Pancreas (tissue), 10 donors: ENCODE data around the gene TBCE. TPM values are rescaled to one million over a fixed set of nuclear protein-coding genes. Genes with fewer than 3 reads are reported as not detected.
A peak's percentile ranks its signal among the peaks of the same experiment; 100 is the strongest.
"Not testable (repeated sequence)": the region's sequence is repeated elsewhere in the genome, so short reads cannot be mapped to it uniquely, and the experiment has no call there.

ENCODE experiments used
- ATAC-seq, 4 donors: fragments of 200-7000 bp; cut with Tn5 transposase; one replicate each; pipeline versions ENCODE4 v1.8.0 to v1.9.1; 2020; ENCODE audit warnings: mild to moderate bottlenecking in 4 of 4, moderate library complexity in 4 of 4
- DNase-seq, 6 donors: peaks; one replicate each; pipeline ENCODE4 v3.0.0-alpha.2; 2020
- FAIRE-seq: peaks from 2 replicates; lab custom pipeline; 2012; peaks lifted over from hg19 to GRCh38; lab: Jason Lieb, UNC
- H3K27ac ChIP-seq, 4 donors: fragments of 200-600 bp; sonication (generic); 1 replicate in 3 of 4; 2 replicates in 1 of 4; pipeline versions ENCODE4 v1.5.0 to v1.8.0; 2020
- H3K27me3 ChIP-seq, 4 donors: fragments of 200-600 bp; one replicate each; pipeline ENCODE4 v1.8.0; 2021
- H3K36me3 ChIP-seq, 3 donors: fragments of 200-600 bp; sonication (generic) in 1 of 3; one replicate each; pipeline versions ENCODE4 v1.5.0 to v1.8.0; 2020 to 2021
- H3K4me1 ChIP-seq, 3 donors: fragments of 200-600 bp; one replicate each; pipeline ENCODE4 v1.8.0; 2021
- H3K4me3 ChIP-seq, 4 donors: fragments of 200-600 bp; sonication (generic) in 2 of 4; one replicate each; pipeline versions ENCODE4 v1.5.0 to v1.8.0; 2020 to 2021
- H3K9me3 ChIP-seq, 4 donors: fragments of 200-600 bp; one replicate each; pipeline ENCODE4 v1.8.0; 2021
- CTCF ChIP-seq, 4 donors: fragments of 200-600 bp; sonication (generic) in 3 of 4; IDR thresholded peaks; one replicate each; pipeline versions ENCODE4 v1.5.0 to v1.8.0; 2021; ENCODE audit warnings: antibody characterized with exemption in 4 of 4
- WGBS, 2 donors: extraction: QIAGEN DNeasy Blood & Tissue Kit; methylation state at CpG; one replicate each; pipeline ENCODE4 v1.1.7; 2013; 5-methylcytosine and 5-hydroxymethylcytosine counted together
- intact Hi-C, 3 donors: fragments of 100-400 bp; cut with DNase I; formaldehyde crosslinking; loops; one replicate each; pipeline versions ENCODE4 v1.11.1 to v1.14.2; 2022
- polyA plus RNA-seq, 2 donors: library from polyadenylated mRNA; stranded (reverse); fragments of 200-250 nt; gene quantifications; one replicate each; pipeline ENCODE4 v1.2.3, GENCODE V29; 2013
- total RNA-seq, 6 donors: library from RNA; stranded (reverse); fragmentation: NEBNext Ultra II Directional in 4 of 6; extraction: Animal tissue kit (Norgen Biotek cat#: 25700) in 4 of 6; gene quantifications; one replicate each; pipeline versions ENCODE4 v1.2.1 to v1.2.4, GENCODE V29; 2021 to 2023
- donor health status: healthy with polysubstance abuse.
- donor health status: DM: no; HTN: no; CAD: no; lungs with moderate emphysema.
- donor health status: DM: no; HTN: no; CAD: no.
- donor health status: control.
- donor health status: control.
- donor health status: Bipolar disorder and iron deficiency.
- donor health status: DM: yes; HTN: yes; CAD: no.
- donor health status: DM: no; HTN: no; CAD: no.
- donor health status: DM: no; HTN: no; CAD: no.
- donor health status: DM: yes; HTN: yes; CAD: no.

Gene TBCE
- total and polyA plus RNA-seq, 8 donors = 6.9 to 18.8 (median 10.4) TPM

DNA sequence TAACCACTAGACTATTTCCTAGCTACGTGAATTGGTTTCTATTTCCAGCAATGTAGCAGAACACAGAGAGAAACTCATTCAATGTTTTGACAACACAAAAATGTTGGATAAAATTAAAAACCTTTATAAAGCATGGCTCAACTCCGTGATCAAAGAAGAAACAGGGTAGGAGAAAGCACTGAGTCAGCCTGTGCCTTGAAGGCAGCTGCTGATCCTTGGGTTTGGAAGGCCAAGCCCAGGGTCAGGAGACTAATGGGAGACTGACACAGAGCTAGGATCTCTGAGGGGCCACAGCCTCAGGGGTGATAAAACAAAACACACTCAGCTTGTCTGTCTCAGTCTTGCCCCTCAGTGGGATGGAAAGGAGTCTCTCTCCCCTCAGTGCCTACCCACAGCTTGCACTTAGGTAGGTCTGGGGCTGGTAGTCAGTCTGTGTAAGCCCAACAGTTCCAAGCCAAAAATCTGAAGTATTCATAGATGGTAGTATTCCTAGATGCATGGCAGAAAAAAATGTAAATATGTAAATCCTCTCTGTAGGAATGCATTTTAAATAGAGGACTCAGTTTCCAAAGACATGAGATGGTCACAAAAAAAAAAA, 83.8 kb downstream of the TBCE start:
- Histone ChIP-seq H3K36me3 (peaks cover 6 to 89% (median 17%) of the 10 kb centered on the region in 3 donors), H3K4me1 (no peaks in the 10 kb centered on the region), H3K27ac (no peak overlapping the region), H3K4me3 (no peak overlapping the region), H3K27me3 (no peaks in the 10 kb centered on the region), H3K9me3 (no peaks in the 10 kb centered on the region)
- intact Hi-C loops = no loop called here
- TF ChIP-seq CTCF (IDR thresholded peaks at IDR 0.05) = no peak
- WGBS, 2 donors = 72 to 80% methylated on average over 2 of the region's 2 CpGs
- peak in 2 of 4 donors; percentile 14 to 18 for ATAC-seq
- no peak for FAIRE-seq
- no peak for DNase-seq

DNA sequence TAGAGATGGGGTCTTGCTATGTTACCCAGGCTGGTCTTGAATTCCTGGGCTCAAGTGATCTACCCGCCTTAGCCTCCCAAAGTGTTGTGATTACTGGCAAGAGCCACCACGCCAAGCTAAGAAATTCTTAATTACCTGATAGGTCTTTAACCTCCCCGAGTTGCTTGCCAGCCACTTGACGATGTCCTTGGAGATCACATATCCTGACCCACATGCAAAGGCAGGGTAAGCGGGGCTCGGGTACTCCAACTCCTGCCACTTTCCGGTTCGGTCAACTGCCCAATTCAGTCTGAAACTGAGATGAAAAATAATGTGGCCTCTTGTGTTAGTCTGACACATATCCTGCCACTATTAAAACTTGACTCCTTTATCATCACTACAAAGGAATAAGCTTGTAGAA, 86.8 kb downstream of the TBCE start:
- FAIRE-seq = no peak
- Histone ChIP-seq H3K4me3 (no peak overlapping the region), H3K4me1 (no peaks in the 10 kb centered on the region), H3K27ac (no peak overlapping the region), H3K27me3 (no peaks in the 10 kb centered on the region), H3K9me3 (no peaks in the 10 kb centered on the region), H3K36me3 (peaks cover 0 to 64% (median 11%) of the 10 kb centered on the region in 3 donors)
- no peak for ATAC-seq
- 90 to 92% methylated on average over 8 of the region's 8 CpGs for WGBS, 2 donors
- intact Hi-C loops = no loop called here
- TF ChIP-seq CTCF (IDR thresholded peaks at IDR 0.05) = no peak
- DNase-seq = no peak

GRCh38 chr1:235455097-235455496, 87.9 kb downstream of the TBCE start:
- 77 to 79% methylated on average over 2 of the region's 2 CpGs for WGBS, 2 donors
- intact Hi-C loops = no loop called here
- DNase-seq = no peak
- no peaks in the 10 kb centered on the region for H3K4me1 ChIP-seq
- H3K9me3 ChIP-seq = no peaks in the 10 kb centered on the region
- H3K36me3 ChIP-seq = peaks cover 0 to 53% (median 8%) of the 10 kb centered on the region in 3 donors
- H3K4me3 ChIP-seq = no peak overlapping the region
- H3K27ac ChIP-seq = no peak overlapping the region
- FAIRE-seq = no peak
- no peak for ATAC-seq
- no peaks in the 10 kb centered on the region for H3K27me3 ChIP-seq
- TF ChIP-seq CTCF (IDR thresholded peaks at IDR 0.05) = no peak

DNA sequence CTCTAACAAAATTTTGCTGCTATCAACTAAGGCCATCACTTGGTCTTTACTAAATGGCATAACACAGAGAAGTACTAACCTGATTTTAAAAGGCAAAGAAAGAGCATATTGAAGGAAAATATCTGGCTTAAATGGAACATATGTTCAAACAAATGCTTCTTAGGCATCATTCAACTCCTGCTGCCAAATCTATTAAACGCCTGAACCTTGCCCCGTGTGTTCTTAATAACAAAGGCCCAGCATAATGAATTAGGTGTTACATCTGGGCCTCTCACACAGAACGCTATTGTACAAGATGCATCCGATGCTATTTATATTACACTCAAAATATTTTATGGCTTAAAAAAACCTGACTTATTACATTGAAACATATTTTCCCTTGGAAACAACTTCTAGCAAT, 88.6 kb downstream of the TBCE start:
- Histone ChIP-seq H3K27me3 (no peaks in the 10 kb centered on the region), H3K9me3 (no peaks in the 10 kb centered on the region), H3K4me3 (no peak overlapping the region), H3K27ac (no peak overlapping the region), H3K4me1 (no peaks in the 10 kb centered on the region), H3K36me3 (peaks cover 0 to 46% (median 5%) of the 10 kb centered on the region in 3 donors)
- intact Hi-C loops = no loop called here
- DNase-seq (no peak), FAIRE-seq (no peak), ATAC-seq (no peak)
- no peak for TF ChIP-seq CTCF (IDR thresholded peaks at IDR 0.05)
- WGBS, 2 donors = 34 to 36% methylated on average over 4 of the region's 4 CpGs

- DNase-seq, H3K4me1 ChIP-seq, intact Hi-C loops, ATAC-seq, H3K27me3 ChIP-seq, H3K9me3 ChIP-seq, FAIRE-seq, H3K4me3 ChIP-seq, H3K27ac ChIP-seq: not testable (repeated sequence)
- 91 to 94% methylated on average over 7 of the region's 7 CpGs for WGBS, 2 donors
- peaks cover 0 to 28% (median 3%) of the 10 kb centered on the region in 3 donors for H3K36me3 ChIP-seq
These were observed 90.6 kb downstream of the TBCE start for GRCh38 chr1:235457856-235458255.
